CD8-positive, alpha-beta memory T cell (primary cell): ENCODE data around the gene BASP1. TPM values are rescaled to one million over a fixed set of nuclear protein-coding genes. Genes with fewer than 3 reads are reported as not detected.

ENCODE experiments used
- CTCF ChIA-PET: fragments of 350-600 bp; sonication (Branson Sonifier 250); formaldehyde crosslinking; loops from one replicate; lab custom pipeline; 2021; ENCODE audit warnings: antibody characterized with exemption; lab: Charles Lee
- POLR2A ChIA-PET: fragments of 350-600 bp; sonication (Branson Sonifier 250); formaldehyde crosslinking; loops from one replicate; lab custom pipeline; 2021; ENCODE audit warnings: antibody characterized with exemption; lab: Charles Lee
- DNase-seq, 5 donors: peaks; one replicate each; pipeline versions ENCODE4 v3.0.0 to v3.0.0-alpha.2; 2020 to 2022; ENCODE audit warnings: mixed read lengths in 1 of 5
- H3K27ac ChIP-seq: one replicate; pipeline ENCODE4 v1.7.0; 2013; ENCODE audit warnings: low read depth, mild to moderate bottlenecking, low read length, moderate library complexity
- H3K27me3 ChIP-seq: 2 replicates; pipeline ENCODE4 v1.7.0; 2013; ENCODE audit warnings: low read length, mild to moderate bottlenecking; ENCODE audit not compliant: insufficient read depth, poor library complexity, severe bottlenecking
- H3K36me3 ChIP-seq: 2 replicates; pipeline ENCODE4 v1.7.0; 2013; ENCODE audit warnings: mild to moderate bottlenecking, low read length, moderate library complexity; ENCODE audit not compliant: insufficient read depth
- H3K4me1 ChIP-seq: 2 replicates; pipeline ENCODE4 v1.7.0; 2013; ENCODE audit warnings: mild to moderate bottlenecking, low read length, moderate library complexity; ENCODE audit not compliant: insufficient read depth
- H3K4me3 ChIP-seq: 2 replicates; pipeline ENCODE4 v1.7.0; 2013; ENCODE audit warnings: mild to moderate bottlenecking, low read length
- H3K9me3 ChIP-seq: 2 replicates; pipeline ENCODE4 v1.7.0; 2013; ENCODE audit warnings: mild to moderate bottlenecking, low read length
- H3K27ac Mint-ChIP-seq, 8 donors: one replicate each; pipeline ENCODE4 v1.8.0; 2020 to 2021; ENCODE audit warnings: mixed read lengths in 8 of 8, mild to moderate bottlenecking in 6 of 8, inconsistent platforms in 3 of 8, moderate library complexity in 3 of 8
- H3K27me3 Mint-ChIP-seq, 2 donors: one replicate each; pipeline ENCODE4 v1.8.0; 2020 to 2021; ENCODE audit warnings: mixed read lengths in 2 of 2, mild to moderate bottlenecking in 1 of 2, moderate library complexity in 1 of 2
- H3K36me3 Mint-ChIP-seq, 3 donors: one replicate each; pipeline ENCODE4 v1.8.0; 2020 to 2021; ENCODE audit warnings: mixed read lengths in 3 of 3, inconsistent platforms in 1 of 3, mild to moderate bottlenecking in 1 of 3
- H3K4me1 Mint-ChIP-seq, 3 donors: one replicate each; pipeline ENCODE4 v1.8.0; 2020 to 2021; ENCODE audit warnings: mixed read lengths in 3 of 3, inconsistent platforms in 1 of 3, mild to moderate bottlenecking in 1 of 3
- H3K4me3 Mint-ChIP-seq, 7 donors: one replicate each; pipeline ENCODE4 v1.8.0; 2020 to 2021; ENCODE audit warnings: mixed read lengths in 7 of 7, mild to moderate bottlenecking in 6 of 7, moderate library complexity in 4 of 7, inconsistent platforms in 2 of 7
- H3K9me3 Mint-ChIP-seq, 5 donors: one replicate each; pipeline ENCODE4 v1.8.0; 2020 to 2022; ENCODE audit warnings: mixed read lengths in 5 of 5, mild to moderate bottlenecking in 3 of 5, moderate library complexity in 2 of 5, inconsistent platforms in 1 of 5
- polyA plus RNA-seq: library from polyadenylated mRNA; unstranded; fragments of 300-500 nt; fragmentation: Illumina TruSeq; gene quantifications from one replicate; pipeline ENCODE4 v1.2.3, GENCODE V29; 2021
- total RNA-seq, 2 experiments: library from RNA; stranded (reverse); gene quantifications; one replicate each; pipeline ENCODE4 v1.2.3, GENCODE V29; 2021

BASP1 gene
- total and polyA plus RNA-seq, 3 experiments from 2014 or later, result 0.28 to 0.49 TPM; not detected in 1

GRCh38 chr5:17228821-17229291 lies 11.4 kb downstream of the BASP1 start:
- no peak overlapping the region for H3K27ac ChIP-seq
- no peak overlapping the region for H3K4me3 Mint-ChIP-seq
- ChIA-PET CTCF (no interaction called here), POLR2A (no interaction called here)
- no peak overlapping the region for H3K4me3 ChIP-seq
- H3K36me3 ChIP-seq, result no peaks in the 10 kb centered on the region
- no peaks in the 10 kb centered on the region for H3K27me3 ChIP-seq
- H3K27me3 Mint-ChIP-seq, result peaks cover 3 to 7% of the 10 kb centered on the region in 2 donors
- H3K9me3 Mint-ChIP-seq, result peaks cover 0 to 12% (median 3%) of the 10 kb centered on the region in 5 donors
- no peaks in the 10 kb centered on the region for H3K36me3 Mint-ChIP-seq
- H3K4me1 Mint-ChIP-seq, result no peaks in the 10 kb centered on the region
- no peak for DNase-seq
- H3K9me3 ChIP-seq, result no peaks in the 10 kb centered on the region
- H3K4me1 ChIP-seq, result no peaks in the 10 kb centered on the region
- H3K27ac Mint-ChIP-seq, result no peak overlapping the region

GRCh38 chr5:17229313-17229712 lies 11.9 kb downstream of the BASP1 start:
- H3K27me3 Mint-ChIP-seq, result peaks cover 0 to 3% of the 10 kb centered on the region in 2 donors
- no peaks in the 10 kb centered on the region for H3K9me3 ChIP-seq
- ChIA-PET POLR2A (no interaction called here), CTCF (no interaction called here)
- no peak for DNase-seq
- H3K4me3 Mint-ChIP-seq, result no peak overlapping the region
- H3K4me3 ChIP-seq, result no peak overlapping the region
- no peaks in the 10 kb centered on the region for H3K4me1 Mint-ChIP-seq
- no peak overlapping the region for H3K27ac ChIP-seq
- H3K4me1 ChIP-seq, result no peaks in the 10 kb centered on the region
- H3K36me3 Mint-ChIP-seq, result no peaks in the 10 kb centered on the region
- no peaks in the 10 kb centered on the region for H3K36me3 ChIP-seq
- H3K27ac Mint-ChIP-seq, result no peak overlapping the region
- H3K27me3 ChIP-seq, result no peaks in the 10 kb centered on the region
- H3K9me3 Mint-ChIP-seq, result peaks cover 0 to 12% (median 3%) of the 10 kb centered on the region in 5 donors

GRCh38 chr5:17230191-17230590 lies 12.8 kb downstream of the BASP1 start:
- H3K4me3 Mint-ChIP-seq, result no peak overlapping the region
- Histone ChIP-seq H3K36me3 (no peaks in the 10 kb centered on the region), H3K4me1 (no peaks in the 10 kb centered on the region), H3K9me3 (no peaks in the 10 kb centered on the region), H3K4me3 (no peak overlapping the region), H3K27me3 (no peaks in the 10 kb centered on the region), H3K27ac (no peak overlapping the region)
- peaks cover 0 to 12% (median 5%) of the 10 kb centered on the region in 5 donors for H3K9me3 Mint-ChIP-seq
- no peak overlapping the region for H3K27ac Mint-ChIP-seq
- no peaks in the 10 kb centered on the region for H3K36me3 Mint-ChIP-seq
- CTCF ChIA-PET, result no interaction called here
- no peaks in the 10 kb centered on the region for H3K4me1 Mint-ChIP-seq
- H3K27me3 Mint-ChIP-seq, result peaks cover 0 to 2% of the 10 kb centered on the region in 2 donors
- POLR2A ChIA-PET, result no interaction called here
- DNase-seq, result no peak

- no peak overlapping the region for H3K4me3 ChIP-seq
- no peaks in the 10 kb centered on the region for H3K36me3 ChIP-seq
- Mint-ChIP-seq H3K9me3 (peaks cover 0 to 12% (median 5%) of the 10 kb centered on the region in 5 donors), H3K36me3 (no peaks in the 10 kb centered on the region), H3K27ac (no peak overlapping the region), H3K4me1 (no peaks in the 10 kb centered on the region), H3K27me3 (peaks cover 0 to 2% of the 10 kb centered on the region in 2 donors), H3K4me3 (no peak overlapping the region)
- no peaks in the 10 kb centered on the region for H3K4me1 ChIP-seq
- H3K27ac ChIP-seq, result no peak overlapping the region
- no peaks in the 10 kb centered on the region for H3K27me3 ChIP-seq
- DNase-seq, result no peak
- ChIA-PET CTCF (no interaction called here), POLR2A (no interaction called here)
- H3K9me3 ChIP-seq, result no peaks in the 10 kb centered on the region
Observed at GRCh38 chr5:17230808-17231525, 13.5 kb downstream of the BASP1 start.

- H3K27ac ChIP-seq, result no peak overlapping the region
- no peak overlapping the region for H3K4me3 Mint-ChIP-seq
- H3K27me3 ChIP-seq, result no peaks in the 10 kb centered on the region
- H3K4me1 ChIP-seq, result no peaks in the 10 kb centered on the region
- DNase-seq, result no peak
- H3K9me3 Mint-ChIP-seq, result peaks cover 0 to 12% (median 3%) of the 10 kb centered on the region in 5 donors
- CTCF ChIA-PET, result no interaction called here
- no peaks in the 10 kb centered on the region for H3K36me3 Mint-ChIP-seq
- no peaks in the 10 kb centered on the region for H3K36me3 ChIP-seq
- POLR2A ChIA-PET, result no interaction called here
- no peak overlapping the region for H3K27ac Mint-ChIP-seq
- H3K4me1 Mint-ChIP-seq, result no peaks in the 10 kb centered on the region
- H3K9me3 ChIP-seq, result no peaks in the 10 kb centered on the region
- H3K27me3 Mint-ChIP-seq, result no peaks in the 10 kb centered on the region
- no peak overlapping the region for H3K4me3 ChIP-seq
Observed at GRCh38 chr5:17232405-17232804, 15.0 kb downstream of the BASP1 start.

- H3K36me3 ChIP-seq, result no peaks in the 10 kb centered on the region
- Mint-ChIP-seq H3K27me3 (no peaks in the 10 kb centered on the region), H3K4me3 (no peak overlapping the region), H3K36me3 (no peaks in the 10 kb centered on the region), H3K9me3 (peaks cover 0 to 12% (median 3%) of the 10 kb centered on the region in 5 donors), H3K4me1 (no peaks in the 10 kb centered on the region), H3K27ac (no peak overlapping the region)
- no peaks in the 10 kb centered on the region for H3K27me3 ChIP-seq
- no peak overlapping the region for H3K4me3 ChIP-seq
- H3K9me3 ChIP-seq, result no peaks in the 10 kb centered on the region
- ChIA-PET CTCF (no interaction called here), POLR2A (no interaction called here)
- H3K4me1 ChIP-seq, result no peaks in the 10 kb centered on the region
- H3K27ac ChIP-seq, result no peak overlapping the region
- DNase-seq, result no peak
Observed at GRCh38 chr5:17233488-17233887, 16.1 kb downstream of the BASP1 start.

GRCh38 chr5:17234374-17234773 lies 16.9 kb downstream of the BASP1 start:
- no peak for DNase-seq
- Mint-ChIP-seq H3K27me3 (no peaks in the 10 kb centered on the region), H3K4me3 (no peak overlapping the region), H3K9me3 (peaks cover 0 to 12% (median 3%) of the 10 kb centered on the region in 5 donors), H3K36me3 (no peaks in the 10 kb centered on the region), H3K4me1 (no peaks in the 10 kb centered on the region), H3K27ac (no peak overlapping the region)
- ChIA-PET POLR2A (no interaction called here), CTCF (no interaction called here)
- H3K4me3 ChIP-seq, result no peak overlapping the region
- no peaks in the 10 kb centered on the region for H3K9me3 ChIP-seq
- no peaks in the 10 kb centered on the region for H3K4me1 ChIP-seq
- H3K36me3 ChIP-seq, result no peaks in the 10 kb centered on the region
- no peak overlapping the region for H3K27ac ChIP-seq
- H3K27me3 ChIP-seq, result no peaks in the 10 kb centered on the region

GRCh38 chr5:17235731-17236330 lies 18.4 kb downstream of the BASP1 start:
- H3K27ac ChIP-seq, result no peak overlapping the region
- Mint-ChIP-seq H3K4me1 (no peaks in the 10 kb centered on the region), H3K4me3 (no peak overlapping the region), H3K36me3 (no peaks in the 10 kb centered on the region), H3K27me3 (no peaks in the 10 kb centered on the region), H3K9me3 (peaks cover 0 to 12% (median 2%) of the 10 kb centered on the region in 5 donors), H3K27ac (no peak overlapping the region)
- H3K36me3 ChIP-seq, result no peaks in the 10 kb centered on the region
- DNase-seq, result no peak
- no peaks in the 10 kb centered on the region for H3K9me3 ChIP-seq
- H3K27me3 ChIP-seq, result no peaks in the 10 kb centered on the region
- ChIA-PET CTCF (no interaction called here), POLR2A (no interaction called here)
- H3K4me3 ChIP-seq, result no peak overlapping the region
- no peaks in the 10 kb centered on the region for H3K4me1 ChIP-seq
